Endothelial cell of umbilical vein (primary cell): ENCODE results near the gene AKAP12. TPM values are rescaled to one million over a fixed set of nuclear protein-coding genes. Genes with fewer than 3 reads are reported as not detected.

Source experiments
- BruUV-seq: library from RNA; stranded (reverse); fragments of 400-500 nt; replicated peaks from 2 replicates; lab custom pipeline; 2021; lab: Mats Ljungman, UMichigan
- CTCF ChIA-PET: fragments of 300-600, 350-600 bp; sonication (Branson Sonifier 250); formaldehyde crosslinking; loops from one replicate; lab custom pipeline; 2021; ENCODE audit warnings: antibody characterized with exemption, inconsistent platforms; lab: Charles Lee
- POLR2A ChIA-PET: fragments of 300-600, 350-600 bp; sonication (Branson Sonifier 250); formaldehyde crosslinking; loops from one replicate; lab custom pipeline; 2021; ENCODE audit warnings: antibody characterized with exemption, inconsistent platforms; lab: Charles Lee
- DNase-seq: peaks from one replicate; pipeline ENCODE4 v3.0.0-alpha.2; 2011; ENCODE audit warnings: low read depth, low spot score
- FAIRE-seq: peaks from 2 replicates; lab custom pipeline; 2011; peaks lifted over from hg19 to GRCh38; lab: Jason Lieb, UNC
- H2AFZ ChIP-seq: 2 replicates; pipeline ENCODE4 v1.6.0; 2012; ENCODE audit warnings: low read depth, low read length, control low read depth, inconsistent platforms
- H3K27ac ChIP-seq: 2 replicates; pipeline ENCODE4 v1.5.1; 2011; ENCODE audit warnings: low read depth, mild to moderate bottlenecking, control low read depth, low read length, moderate library complexity; ENCODE audit not compliant: insufficient read depth
- H3K27me3 ChIP-seq, 2 experiments: 2 replicates each; pipeline versions ENCODE4 v1.6.0 to v1.6.1; 2011; ENCODE audit warnings: low read length in 2 of 2, mixed read lengths in 1 of 2; ENCODE audit not compliant: control insufficient read depth in 2 of 2, insufficient read depth in 2 of 2
- H3K36me3 ChIP-seq, 2 experiments: 2 replicates in 1 of 2; 3 replicates in 1 of 2; pipeline ENCODE4 v1.5.1; 2011; ENCODE audit warnings: low read length in 2 of 2, mild to moderate bottlenecking in 1 of 2, moderate library complexity in 1 of 2; ENCODE audit not compliant: control insufficient read depth in 2 of 2, insufficient read depth in 2 of 2; ENCODE audit errors: extremely low read depth in 1 of 2
- H3K4me1 ChIP-seq: 3 replicates; pipeline ENCODE4 v1.5.1; 2011; ENCODE audit warnings: mild to moderate bottlenecking, low read length; ENCODE audit not compliant: control insufficient read depth, insufficient read depth; ENCODE audit errors: extremely low read depth
- H3K4me2 ChIP-seq: 2 replicates; pipeline ENCODE4 v1.6.1; 2011; ENCODE audit warnings: low read length, control low read depth, mixed read lengths; ENCODE audit not compliant: insufficient read depth
- H3K4me3 ChIP-seq, 3 experiments: fragments of 200-600 bp in 1 of 3; sonication (generic), shearing (Covaris generic) in 1 of 3; replicated peaks in 1 of 3; 2 replicates each; pipeline ENCODE4 v1.5.1; 2011 to 2016; ENCODE audit warnings: control low read depth in 3 of 3, low read length in 3 of 3, mild to moderate bottlenecking in 2 of 3, inconsistent platforms in 1 of 3, low read depth in 1 of 3, moderate library complexity in 1 of 3; ENCODE audit not compliant: insufficient read depth in 1 of 3
- H3K79me2 ChIP-seq: 2 replicates; pipeline ENCODE4 v1.6.0; 2012; ENCODE audit warnings: low read length, inconsistent platforms; ENCODE audit not compliant: control insufficient read depth, insufficient read depth
- H3K9ac ChIP-seq: replicated peaks from 2 replicates; pipeline ENCODE3; 2011; ENCODE audit warnings: low read length, control low read depth; ENCODE audit not compliant: insufficient read depth; ENCODE audit errors: extremely low read depth
- H3K9me1 ChIP-seq: replicated peaks from 3 replicates; pipeline ENCODE4 v1.6.0; 2011; ENCODE audit warnings: mild to moderate bottlenecking, low read length; ENCODE audit not compliant: control insufficient read depth, insufficient read depth; ENCODE audit errors: extremely low read depth
- H3K9me3 ChIP-seq: replicated peaks from 2 replicates; pipeline ENCODE4 v1.5.1; 2012; ENCODE audit warnings: low read length, inconsistent platforms; ENCODE audit not compliant: control insufficient read depth, insufficient read depth
- H4K20me1 ChIP-seq: replicated peaks from 2 replicates; pipeline ENCODE3; 2011; ENCODE audit warnings: mild to moderate bottlenecking, low read length; ENCODE audit not compliant: control insufficient read depth, insufficient read depth; ENCODE audit errors: extremely low read depth
- EZH2 ChIP-seq: IDR thresholded peaks from 2 replicates; pipeline ENCODE4 v1.6.1; 2012; ENCODE audit warnings: borderline replicate concordance, low read depth, mild to moderate bottlenecking, moderate library complexity, low read length, inconsistent platforms; ENCODE audit not compliant: severe bottlenecking
- FOS ChIP-seq: IDR thresholded peaks from 2 replicates; pipeline ENCODE4 v1.6.1; 2011; ENCODE audit warnings: mild to moderate bottlenecking, low read length, moderate library complexity, borderline replicate concordance; ENCODE audit not compliant: insufficient read depth
- GATA2 ChIP-seq: IDR thresholded peaks from 2 replicates; pipeline ENCODE4 v1.7.0; 2011; ENCODE audit warnings: low read depth, mild to moderate bottlenecking, moderate library complexity, mixed read lengths, low read length; ENCODE audit not compliant: insufficient read length, insufficient read depth
- JUN ChIP-seq: IDR thresholded peaks from 2 replicates; pipeline ENCODE4 v1.6.1; 2011; ENCODE audit warnings: borderline replicate concordance, low read depth; ENCODE audit not compliant: insufficient read length, insufficient read depth
- MYC ChIP-seq: IDR thresholded peaks from one replicate; pipeline ENCODE4 v1.6.1; 2011; ENCODE audit warnings: mild to moderate bottlenecking, low read depth, low read length
- POLR2A ChIP-seq: IDR thresholded peaks from 2 replicates; pipeline ENCODE4 v1.6.1; 2012; ENCODE audit warnings: low read depth, mild to moderate bottlenecking, control low read depth, low read length
- POLR2AphosphoS5 ChIP-seq: IDR thresholded peaks from 2 replicates; pipeline ENCODE4 v1.6.1; 2012; ENCODE audit warnings: low read depth, mild to moderate bottlenecking, control low read depth, low read length, moderate library complexity; ENCODE audit not compliant: insufficient read depth
- dilution Hi-C: fragments of 300-500 bp; cut with MboI; formaldehyde crosslinking; loops from one replicate; pipeline ENCODE4 v1.15.0; 2019; ENCODE audit warnings: low sequenced_read_pairs; ENCODE audit not compliant: extremely low pct_ligation_motif_present
- intact Hi-C: fragments of 100-400 bp; cut with micrococcal nuclease; formaldehyde crosslinking; loops from one replicate; pipeline ENCODE4 v1.10.0; 2022
- polyA plus RNA-seq, 4 experiments: library from polyadenylated mRNA; depleted of rRNA in 3 of 4; stranded (reverse) in 3 of 4; unstranded in 1 of 4; fragments of >200 nt; gene quantifications; 2 replicates each; pipeline versions ENCODE4 v1.2.1 to v1.2.3, GENCODE V29; 2011 to 2012; ENCODE audit warnings: missing spikeins in 1 of 4
- total RNA-seq: library from RNA; stranded (reverse); gene quantifications from 2 replicates; pipeline ENCODE4 v1.2.3, GENCODE V29; 2021
- TF ChIP-seq, protein P1 (sequence below): IDR thresholded peaks from 2 replicates; pipeline ENCODE4 v1.6.1; 2011; ENCODE audit not compliant: insufficient read depth, insufficient read length
- TF ChIP-seq, protein P2 (sequence below), 2 donors: IDR thresholded peaks; 1 replicate in 1 of 2; 2 replicates in 1 of 2; pipeline ENCODE4 v1.5.1; 2011; ENCODE audit warnings: low read length in 2 of 2, mild to moderate bottlenecking in 2 of 2, moderate library complexity in 2 of 2, control low read depth in 1 of 2, inconsistent platforms in 1 of 2, low read depth in 1 of 2; ENCODE audit not compliant: insufficient read depth in 1 of 2; ENCODE audit errors: extremely low read depth in 1 of 2

AKAP12 gene
- total and polyA plus RNA-seq, 2 donors (not counting 3 experiments of a cell fraction or from before 2014, with no cell fraction given) = 46.9 to 340 TPM

- Histone ChIP-seq H3K4me1 (peaks cover 29% of the 10 kb centered on the region), H3K4me2 (no peak overlapping the region), H3K9ac (no peak overlapping the region), H3K9me1 (no peaks in the 10 kb centered on the region), H4K20me1 (no peaks in the 10 kb centered on the region), H3K4me3 (no peak overlapping the region), H3K79me2 (peaks cover 68% of the 10 kb centered on the region), H2AFZ (no peak overlapping the region), H3K36me3 (no peaks in the 10 kb centered on the region), H3K27me3 (no peaks in the 10 kb centered on the region), H3K9me3 (no peaks in the 10 kb centered on the region), H3K27ac (no peak overlapping the region)
- TF ChIP-seq GATA2 (no peak), JUN (no peak), MYC (no peak), FOS (no peak), POLR2AphosphoS5 (no peak), EZH2 (no peak), POLR2A (no peak)
- TF ChIP-seq, protein P1, sequence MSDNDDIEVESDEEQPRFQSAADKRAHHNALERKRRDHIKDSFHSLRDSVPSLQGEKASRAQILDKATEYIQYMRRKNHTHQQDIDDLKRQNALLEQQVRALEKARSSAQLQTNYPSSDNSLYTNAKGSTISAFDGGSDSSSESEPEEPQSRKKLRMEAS = no peak
- TF ChIP-seq, protein P2, sequence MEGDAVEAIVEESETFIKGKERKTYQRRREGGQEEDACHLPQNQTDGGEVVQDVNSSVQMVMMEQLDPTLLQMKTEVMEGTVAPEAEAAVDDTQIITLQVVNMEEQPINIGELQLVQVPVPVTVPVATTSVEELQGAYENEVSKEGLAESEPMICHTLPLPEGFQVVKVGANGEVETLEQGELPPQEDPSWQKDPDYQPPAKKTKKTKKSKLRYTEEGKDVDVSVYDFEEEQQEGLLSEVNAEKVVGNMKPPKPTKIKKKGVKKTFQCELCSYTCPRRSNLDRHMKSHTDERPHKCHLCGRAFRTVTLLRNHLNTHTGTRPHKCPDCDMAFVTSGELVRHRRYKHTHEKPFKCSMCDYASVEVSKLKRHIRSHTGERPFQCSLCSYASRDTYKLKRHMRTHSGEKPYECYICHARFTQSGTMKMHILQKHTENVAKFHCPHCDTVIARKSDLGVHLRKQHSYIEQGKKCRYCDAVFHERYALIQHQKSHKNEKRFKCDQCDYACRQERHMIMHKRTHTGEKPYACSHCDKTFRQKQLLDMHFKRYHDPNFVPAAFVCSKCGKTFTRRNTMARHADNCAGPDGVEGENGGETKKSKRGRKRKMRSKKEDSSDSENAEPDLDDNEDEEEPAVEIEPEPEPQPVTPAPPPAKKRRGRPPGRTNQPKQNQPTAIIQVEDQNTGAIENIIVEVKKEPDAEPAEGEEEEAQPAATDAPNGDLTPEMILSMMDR (IDR thresholded peaks at IDR 0.05; ENCODE audit: extremely low read depth in 1 of 2, insufficient read depth in 1 of 2, low read depth in 1 of 2, low read length in 2 of 2) = no peak
- BruUV-seq = no TSS peak
- CTCF ChIA-PET = interaction anchor here (0.9 kb wide), 1 partner anchor 27 kb away, joined by 4 read pairs; no protein-coding TSS in a partner anchor
- dilution Hi-C loops = no loop called here
- intact Hi-C loops = no loop called here
- FAIRE-seq (no peak), DNase-seq (no peak)
- POLR2A ChIA-PET = no interaction called here
These were observed 41.1 kb downstream of the AKAP12 start for GRCh38 chr6:151280859-151281258.
